Body of pancreas (tissue), 4 donors: ENCODE data around the gene NR1I2. TPM values are rescaled to one million over a fixed set of nuclear protein-coding genes. Genes with fewer than 3 reads are reported as not detected.
A peak's percentile ranks its signal among the peaks of the same experiment; 100 is the strongest.

Source experiments
- ATAC-seq: fragments of 150-250 bp; one replicate; pipeline ENCODE4 v1.9.1; 2016
- DNase-seq, 4 donors: peaks; one replicate each; pipeline ENCODE4 v3.0.0-alpha.2; 2019
- H3K27ac ChIP-seq, 4 donors: fragments of 200-600 bp; sonication (generic); 1 replicate in 3 of 4; 2 replicates in 1 of 4; pipeline versions ENCODE4 v1.5.1 to v1.6.1; 2016 to 2019; ENCODE audit warnings: mild to moderate bottlenecking in 1 of 4, mixed read lengths in 1 of 4, moderate library complexity in 1 of 4
- H3K27me3 ChIP-seq, 2 donors: fragments of 200-600 bp; sonication (generic); one replicate each; pipeline ENCODE4 v1.6.0; 2016; ENCODE audit warnings: mild to moderate bottlenecking in 1 of 2
- H3K36me3 ChIP-seq, 2 donors: fragments of 200-600 bp; sonication (generic); replicated peaks in 1 of 2; 2 replicates each; pipeline ENCODE4 v1.5.1; 2016; ENCODE audit warnings: low read depth in 2 of 2; ENCODE audit not compliant: insufficient read depth in 1 of 2
- H3K4me1 ChIP-seq: fragments of 200-600 bp; sonication (generic); one replicate; pipeline ENCODE4 v1.6.0; 2016
- H3K4me3 ChIP-seq, 2 donors: fragments of 200-600 bp; sonication (generic); 1 replicate in 1 of 2; 2 replicates in 1 of 2; pipeline ENCODE4 v1.5.1; 2016 to 2019
- H3K9me3 ChIP-seq, 3 donors: fragments of 200-600 bp; sonication (generic); 1 replicate in 2 of 3; 2 replicates in 1 of 3; pipeline ENCODE4 v1.5.1; 2016
- POLR2A ChIP-seq, 3 donors: fragments of 450-650 bp; IDR thresholded peaks; one replicate each; pipeline ENCODE4 v1.6.1; 2016; ENCODE audit warnings: antibody characterized with exemption in 3 of 3, mild to moderate bottlenecking in 2 of 3
- WGBS, 2 donors: methylation state at CpG; one replicate each; pipeline ENCODE4 v1.1.5; 2017; 5-methylcytosine and 5-hydroxymethylcytosine counted together
- intact Hi-C: fragments of 100-400 bp; cut with DNase I; formaldehyde crosslinking; loops from one replicate; pipeline ENCODE4 v1.15.1; 2023
- total RNA-seq, 2 donors: library from RNA; depleted of rRNA; stranded (reverse); fragments of >200 nt; gene quantifications; one replicate each; pipeline ENCODE4 v1.1.0, GENCODE V29; 2016
- TF ChIP-seq, protein P1 (sequence below), 7 experiments: fragments of 450-650 bp in 4 of 7; fragments of 200-600 bp in 3 of 7; sonication (generic) in 3 of 7; IDR thresholded peaks; one replicate each; pipeline ENCODE4 v1.5.1; 2016 to 2019; ENCODE audit warnings: antibody characterized with exemption in 7 of 7

NR1I2 gene
- total RNA-seq, 2 donors from 2014 or later: 5.4 TPM; not detected in 1

DNA sequence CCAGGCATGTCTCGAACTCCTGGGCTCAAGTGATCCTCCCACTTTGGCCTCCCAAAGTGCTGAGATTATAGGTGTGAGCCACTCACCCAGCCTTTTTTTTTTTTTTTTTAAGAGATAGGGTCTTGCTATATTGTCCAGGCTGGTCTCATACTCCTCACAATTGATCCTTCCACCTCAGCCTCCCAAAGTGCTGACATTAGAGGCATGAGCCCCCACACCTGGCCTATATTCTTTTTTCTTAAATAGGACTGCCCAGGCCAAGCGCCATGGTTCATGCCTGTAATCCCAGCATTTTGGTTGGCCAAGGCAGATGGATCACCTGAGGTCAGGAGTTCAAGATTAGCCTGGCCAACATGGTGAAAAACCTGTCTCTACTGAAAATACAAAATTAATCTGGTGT lies 12.5 kb downstream of the NR1I2 start:
- DNase-seq: no peak
- Histone ChIP-seq H3K4me1 (no peaks in the 10 kb centered on the region), H3K27ac (no peak overlapping the region), H3K36me3 (no peaks in the 10 kb centered on the region), H3K4me3 (no peak overlapping the region), H3K9me3 (no peaks in the 10 kb centered on the region), H3K27me3 (no peaks in the 10 kb centered on the region)
- no peak for ATAC-seq
- TF ChIP-seq, protein P1, sequence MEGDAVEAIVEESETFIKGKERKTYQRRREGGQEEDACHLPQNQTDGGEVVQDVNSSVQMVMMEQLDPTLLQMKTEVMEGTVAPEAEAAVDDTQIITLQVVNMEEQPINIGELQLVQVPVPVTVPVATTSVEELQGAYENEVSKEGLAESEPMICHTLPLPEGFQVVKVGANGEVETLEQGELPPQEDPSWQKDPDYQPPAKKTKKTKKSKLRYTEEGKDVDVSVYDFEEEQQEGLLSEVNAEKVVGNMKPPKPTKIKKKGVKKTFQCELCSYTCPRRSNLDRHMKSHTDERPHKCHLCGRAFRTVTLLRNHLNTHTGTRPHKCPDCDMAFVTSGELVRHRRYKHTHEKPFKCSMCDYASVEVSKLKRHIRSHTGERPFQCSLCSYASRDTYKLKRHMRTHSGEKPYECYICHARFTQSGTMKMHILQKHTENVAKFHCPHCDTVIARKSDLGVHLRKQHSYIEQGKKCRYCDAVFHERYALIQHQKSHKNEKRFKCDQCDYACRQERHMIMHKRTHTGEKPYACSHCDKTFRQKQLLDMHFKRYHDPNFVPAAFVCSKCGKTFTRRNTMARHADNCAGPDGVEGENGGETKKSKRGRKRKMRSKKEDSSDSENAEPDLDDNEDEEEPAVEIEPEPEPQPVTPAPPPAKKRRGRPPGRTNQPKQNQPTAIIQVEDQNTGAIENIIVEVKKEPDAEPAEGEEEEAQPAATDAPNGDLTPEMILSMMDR (IDR thresholded peaks at IDR 0.05): no peak
- TF ChIP-seq POLR2A (IDR thresholded peaks at IDR 0.05): no peak
- WGBS, 2 donors: 89 to 100% methylated on average over 2 of the region's 2 CpGs
- intact Hi-C loops: no loop called here

GRCh38 chr3:119794971-119795612 lies 13.2 kb downstream of the NR1I2 start:
- 39 to 51% methylated on average over 5 of the region's 5 CpGs for WGBS, 2 donors
- intact Hi-C loops: no loop called here
- TF ChIP-seq, protein P1 (IDR thresholded peaks at IDR 0.05): no peak
- TF ChIP-seq POLR2A (IDR thresholded peaks at IDR 0.05): no peak
- no peaks in the 10 kb centered on the region for H3K36me3 ChIP-seq
- H3K9me3 ChIP-seq: no peaks in the 10 kb centered on the region
- no peak overlapping the region for H3K27ac ChIP-seq
- no peaks in the 10 kb centered on the region for H3K4me1 ChIP-seq
- DNase-seq: peak in 3 of 4 donors; percentile 10 to 21 (median 21)
- ATAC-seq: no peak
- H3K4me3 ChIP-seq: no peak overlapping the region
- H3K27me3 ChIP-seq: no peaks in the 10 kb centered on the region

- no peak overlapping the region for H3K27ac ChIP-seq
- no peaks in the 10 kb centered on the region for H3K27me3 ChIP-seq
- ATAC-seq (no peak), DNase-seq (no peak)
- no peak for TF ChIP-seq POLR2A (IDR thresholded peaks at IDR 0.05)
- TF ChIP-seq, protein P1 (IDR thresholded peaks at IDR 0.05): no peak
- WGBS, 2 donors: 64 to 69% methylated on average over 3 of the region's 3 CpGs
- intact Hi-C loops: no loop called here
- no peaks in the 10 kb centered on the region for H3K9me3 ChIP-seq
- H3K4me3 ChIP-seq: no peak overlapping the region
- H3K4me1 ChIP-seq: no peaks in the 10 kb centered on the region
- H3K36me3 ChIP-seq: no peaks in the 10 kb centered on the region
Measured at GRCh38 chr3:119795849-119796248, 13.9 kb downstream of the NR1I2 start.

GRCh38 chr3:119796368-119796767 lies 14.5 kb downstream of the NR1I2 start:
- TF ChIP-seq, protein P1 (IDR thresholded peaks at IDR 0.05): no peak
- TF ChIP-seq POLR2A (IDR thresholded peaks at IDR 0.05): no peak
- WGBS, 2 donors: 92 to 100% methylated on average over 2 of the region's 2 CpGs

DNA sequence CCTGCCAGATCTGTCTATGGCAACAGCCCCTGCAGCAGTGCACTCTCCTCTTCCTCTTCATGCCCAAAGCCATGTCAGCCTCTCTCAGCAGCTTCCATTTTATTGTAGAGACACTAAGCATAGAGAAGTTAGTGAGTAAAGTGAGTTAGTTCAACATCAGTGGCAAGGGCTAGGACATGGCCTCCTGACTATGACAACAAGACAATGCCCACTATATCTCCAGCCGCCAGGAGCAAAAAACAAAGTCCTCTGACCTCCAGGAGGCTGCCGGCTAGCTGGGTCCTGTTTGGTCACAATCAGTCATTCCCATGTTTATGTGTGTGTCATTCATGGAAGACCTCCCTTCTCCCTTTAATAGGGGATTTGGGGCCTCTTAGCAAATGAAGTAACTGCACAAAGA lies 14.9 kb downstream of the NR1I2 start:
- WGBS, 2 donors: 69 to 90% methylated on average over 2 of the region's 2 CpGs
- Histone ChIP-seq H3K27ac (no peak overlapping the region), H3K4me1 (no peaks in the 10 kb centered on the region), H3K27me3 (no peaks in the 10 kb centered on the region), H3K9me3 (no peaks in the 10 kb centered on the region), H3K4me3 (no peak overlapping the region), H3K36me3 (no peaks in the 10 kb centered on the region)
- DNase-seq (no peak), ATAC-seq (no peak)
- intact Hi-C loops: no loop called here
- TF ChIP-seq, protein P1 (IDR thresholded peaks at IDR 0.05): no peak
- TF ChIP-seq POLR2A (IDR thresholded peaks at IDR 0.05): no peak

More at GRCh38 chr3:119796368-119796767, 14.5 kb downstream of the NR1I2 start:
- Histone ChIP-seq H3K9me3 (no peaks in the 10 kb centered on the region), H3K27me3 (no peaks in the 10 kb centered on the region), H3K4me1 (no peaks in the 10 kb centered on the region), H3K27ac (no peak overlapping the region), H3K4me3 (no peak overlapping the region), H3K36me3 (no peaks in the 10 kb centered on the region)
- ATAC-seq (no peak), DNase-seq (no peak)
- intact Hi-C loops: no loop called here
